Testis (tissue), 3 donors: ENCODE measurements around the gene TPPP2. TPM values are rescaled to one million over a fixed set of nuclear protein-coding genes. Genes with fewer than 3 reads are reported as not detected.

Experiments used
- DNase-seq: peaks from one replicate; pipeline ENCODE4 v3.0.0-alpha.2; 2019
- H3K27ac ChIP-seq, 2 donors: fragments of 200-600 bp; sonication (generic); one replicate each; pipeline ENCODE4 v1.5.1; 2019
- H3K27me3 ChIP-seq: fragments of 200-600 bp; sonication (generic); one replicate; pipeline ENCODE4 v1.5.1; 2019
- H3K36me3 ChIP-seq: fragments of 200-600 bp; sonication (generic); one replicate; pipeline ENCODE4 v1.5.1; 2017; ENCODE audit warnings: low read depth; ENCODE audit errors: missing control alignments
- H3K4me1 ChIP-seq: fragments of 200-600 bp; sonication (generic); one replicate; pipeline ENCODE4 v1.5.1; 2019
- H3K4me3 ChIP-seq, 2 donors: fragments of 200-600 bp; sonication (generic); one replicate each; pipeline ENCODE4 v1.5.1; 2017 to 2019
- H3K9me3 ChIP-seq: fragments of 200-600 bp; sonication (generic); one replicate; pipeline ENCODE4 v1.5.1; 2017
- CTCF ChIP-seq, 3 experiments: fragments of 450-650 bp in 2 of 3; fragments of 200-600 bp in 1 of 3; sonication (generic) in 1 of 3; IDR thresholded peaks; one replicate each; pipeline ENCODE4 v1.5.1; 2016 to 2019; ENCODE audit warnings: antibody characterized with exemption in 3 of 3, mild to moderate bottlenecking in 2 of 3, moderate library complexity in 1 of 3
- POLR2A ChIP-seq: fragments of 450-650 bp; IDR thresholded peaks from one replicate; pipeline ENCODE4 v1.6.1; 2017; ENCODE audit warnings: antibody characterized with exemption, mild to moderate bottlenecking, moderate library complexity
- WGBS, 2 donors: methylation state at CpG; one replicate each; pipeline ENCODE4 v1.1.5; 2018; 5-methylcytosine and 5-hydroxymethylcytosine counted together
- intact Hi-C: fragments of 100-400 bp; cut with DNase I; formaldehyde crosslinking; loops from one replicate; pipeline ENCODE4 v1.15.1; 2023; ENCODE audit warnings: low total_unique reads
- polyA plus RNA-seq: library from polyadenylated mRNA; stranded (reverse); fragments of 350-450 nt; fragmentation: Illumina TruSeq; extraction: RNeasy Lipid Tissue Mini Kit (QIAGEN cat#74804); gene quantifications from one replicate; pipeline ENCODE4 v1.2.3, GENCODE V29; 2014; ENCODE audit warnings: low read depth, low replicate concordance; ENCODE audit not compliant: insufficient read depth
- total RNA-seq, 2 donors: library from RNA; depleted of rRNA; stranded (reverse); fragments of >200 nt; gene quantifications; one replicate each; pipeline ENCODE4 v1.2.3, GENCODE V29; 2016

The TPPP2 gene
- total and polyA plus RNA-seq, 3 donors from 2014 or later: 94.3 to 490 (median 201) TPM

DNA sequence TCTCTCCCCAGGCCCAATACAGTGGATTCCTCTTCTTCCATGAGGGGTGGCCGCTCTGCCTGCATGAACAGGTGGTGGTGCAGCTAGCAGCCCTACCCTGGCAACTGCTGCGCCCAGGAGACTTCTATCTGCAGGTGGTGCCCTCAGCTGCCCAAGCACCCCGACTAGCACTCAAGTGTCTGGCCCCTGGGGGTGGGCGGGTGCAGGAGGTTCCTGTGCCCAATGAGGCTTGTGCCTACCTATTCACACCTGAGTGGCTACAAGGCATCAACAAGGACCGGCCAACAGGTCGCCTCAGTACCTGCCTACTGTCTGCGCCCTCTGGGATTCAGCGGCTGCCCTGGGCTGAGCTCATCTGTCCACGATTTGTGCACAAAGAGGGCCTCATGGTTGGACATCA is 43.9 kb downstream of the TPPP2 start:
- Histone ChIP-seq H3K36me3 (no peaks in the 10 kb centered on the region), H3K4me1 (peaks cover 21% of the 10 kb centered on the region)

GRCh38 chr14:21074398-21075272 is 44.6 kb downstream of the TPPP2 start:
- H3K27me3 ChIP-seq: no peaks in the 10 kb centered on the region
- no peak for TF ChIP-seq POLR2A
- no peak for TF ChIP-seq CTCF (IDR thresholded peaks at IDR 0.05)
- H3K36me3 ChIP-seq: no peaks in the 10 kb centered on the region
- WGBS, 2 donors: 84 to 89% methylated on average over 6 to 26 of the region's 26 CpGs
- no peak overlapping the region for H3K4me3 ChIP-seq
- no peaks in the 10 kb centered on the region for H3K9me3 ChIP-seq
- intact Hi-C loops: no loop called here
- peaks cover 14% of the 10 kb centered on the region for H3K4me1 ChIP-seq
- no peak overlapping the region for H3K27ac ChIP-seq
- no peak for DNase-seq

More for the DNA sequence above, 43.9 kb downstream of the TPPP2 start:
- Histone ChIP-seq H3K27me3 (no peaks in the 10 kb centered on the region), H3K4me3 (no peak overlapping the region), H3K9me3 (no peaks in the 10 kb centered on the region), H3K27ac (no peak overlapping the region)
- intact Hi-C loops: no loop called here
- TF ChIP-seq CTCF (IDR thresholded peaks at IDR 0.05): no peak
- TF ChIP-seq POLR2A: no peak
- 87 to 100% methylated on average over 1 to 9 of the region's 9 CpGs for WGBS, 2 donors
- no peak for DNase-seq

GRCh38 chr14:21075719-21076437 is 45.9 kb downstream of the TPPP2 start:
- Histone ChIP-seq H3K27me3 (no peaks in the 10 kb centered on the region), H3K4me3 (no peak overlapping the region), H3K9me3 (no peaks in the 10 kb centered on the region), H3K36me3 (no peaks in the 10 kb centered on the region), H3K4me1 (peaks cover 14% of the 10 kb centered on the region), H3K27ac (no peak overlapping the region)
- TF ChIP-seq CTCF (IDR thresholded peaks at IDR 0.05) (no peak), POLR2A (no peak)
- DNase-seq: no peak
- intact Hi-C loops: no loop called here
- WGBS, 2 donors: 88% methylated on average over 9 of the region's 9 CpGs

DNA sequence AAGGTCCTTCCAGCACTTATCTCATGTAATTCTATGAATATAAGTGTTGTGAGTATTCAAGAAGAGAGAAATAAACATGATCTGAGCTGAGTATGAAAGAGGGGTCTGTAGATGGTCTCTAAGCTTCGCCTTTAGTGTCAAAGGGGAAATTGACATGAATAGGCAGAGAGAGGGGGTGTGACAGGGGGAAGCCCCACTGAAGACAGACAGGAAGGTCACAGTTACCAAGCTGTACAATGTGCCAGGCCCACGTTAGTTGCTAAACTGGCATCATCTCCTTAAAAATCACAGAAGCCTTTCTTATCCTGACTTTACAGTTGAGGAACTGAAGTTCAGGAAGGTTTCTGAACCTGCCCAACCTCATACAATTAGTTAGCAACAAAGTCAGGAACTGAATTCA is 47.7 kb downstream of the TPPP2 start:
- Histone ChIP-seq H3K36me3 (no peaks in the 10 kb centered on the region), H3K27me3 (no peaks in the 10 kb centered on the region), H3K9me3 (no peaks in the 10 kb centered on the region), H3K27ac (no peak overlapping the region), H3K4me1 (peaks cover 3% of the 10 kb centered on the region), H3K4me3 (no peak overlapping the region)
- intact Hi-C loops: no loop called here
- DNase-seq: no peak
- TF ChIP-seq POLR2A: no peak
- 88 to 93% methylated on average over 2 of the region's 2 CpGs for WGBS, 2 donors

GRCh38 chr14:21078287-21078686 is 48.3 kb downstream of the TPPP2 start:
- no peaks in the 10 kb centered on the region for H3K27me3 ChIP-seq
- H3K36me3 ChIP-seq: no peaks in the 10 kb centered on the region
- 85 to 92% methylated on average over 5 of the region's 5 CpGs for WGBS, 2 donors
- no peak for DNase-seq
- no peak for TF ChIP-seq CTCF (IDR thresholded peaks at IDR 0.05)
- TF ChIP-seq POLR2A: no peak
- no peaks in the 10 kb centered on the region for H3K9me3 ChIP-seq
- H3K4me1 ChIP-seq: no peaks in the 10 kb centered on the region
- intact Hi-C loops: no loop called here
- H3K4me3 ChIP-seq: no peak overlapping the region
- H3K27ac ChIP-seq: no peak overlapping the region
